ENCODE data around the gene CHN2.

DNA sequence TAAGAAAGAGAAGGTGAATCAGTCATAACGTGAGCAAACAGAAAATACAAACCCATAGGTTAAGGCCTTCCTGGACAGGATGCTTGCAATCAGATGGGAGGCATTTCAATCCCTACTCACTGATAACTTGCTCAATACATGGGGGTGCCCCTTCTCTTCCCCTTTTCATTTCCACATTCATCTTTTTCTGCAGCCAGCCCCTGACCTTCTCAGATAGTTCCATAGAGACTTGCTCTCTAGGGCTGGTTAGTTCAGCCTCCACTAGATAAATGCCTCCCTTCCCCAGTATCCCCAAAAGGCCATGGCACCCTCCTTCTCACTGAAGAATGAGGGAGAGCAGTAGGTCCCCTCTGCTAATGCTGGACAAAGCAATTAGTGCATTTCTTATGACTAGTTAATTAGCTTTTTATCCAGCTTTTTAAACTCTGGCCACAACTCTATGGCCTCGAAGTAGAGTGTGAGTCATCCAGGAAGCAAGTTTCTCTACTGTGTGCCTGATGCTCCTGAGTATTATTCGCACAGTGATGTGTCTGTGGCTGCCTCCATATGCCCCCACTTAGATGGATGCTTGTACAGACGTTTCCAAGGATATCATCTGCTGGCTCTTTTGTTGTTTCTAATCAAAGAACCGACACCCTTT is 12.7 kb downstream of the CHN2 start:
- no peak for TF ChIP-seq EP300 (IDR thresholded peaks at IDR 0.05; ENCODE audit: low read depth)
- TF ChIP-seq POLR2AphosphoS5 (IDR thresholded peaks at IDR 0.05) = no peak

Data from transverse colon (tissue), 3 donors.